H1 (cell line): ENCODE measurements around the gene APBA3. TPM values are rescaled to one million over a fixed set of nuclear protein-coding genes. Genes with fewer than 3 reads are reported as not detected.

Source experiments
- CTCF ChIA-PET: fragments of 300-600 bp; sonication (Branson Sonifier 250); formaldehyde crosslinking; loops from one replicate; lab custom pipeline; 2021; ENCODE audit not compliant: partially characterized antibody; lab: Charles Lee
- POLR2A ChIA-PET: fragments of 300-600 bp; sonication (Branson Sonifier 250); formaldehyde crosslinking; loops from one replicate; lab custom pipeline; 2021; ENCODE audit warnings: inconsistent platforms; ENCODE audit not compliant: partially characterized antibody; lab: Charles Lee
- DNase-seq, 2 experiments: peaks; one replicate each; pipeline versions ENCODE4 v3.0.0 to v3.0.0-alpha.2; 2010 to 2022; ENCODE audit warnings: low spot score in 2 of 2, low read depth in 1 of 2, mixed read lengths in 1 of 2
- FAIRE-seq: peaks from 2 replicates; lab custom pipeline; 2011; peaks lifted over from hg19 to GRCh38; lab: Jason Lieb, UNC
- H2AFZ ChIP-seq: 2 replicates; pipeline ENCODE4 v1.8.1; 2012; ENCODE audit warnings: low read length, inconsistent platforms
- H2AK5ac ChIP-seq: 2 replicates; pipeline ENCODE4 v1.6.1; 2013; ENCODE audit warnings: low read depth, low read length
- H2BK120ac ChIP-seq: replicated peaks from 2 replicates; pipeline ENCODE3; 2013; ENCODE audit warnings: low read depth, low read length, inconsistent platforms
- H2BK12ac ChIP-seq: 2 replicates; pipeline ENCODE4 v1.6.1; 2013; ENCODE audit warnings: low read depth, low read length
- H2BK15ac ChIP-seq: 2 replicates; pipeline ENCODE4 v1.6.1; 2013; ENCODE audit warnings: low read length
- H2BK20ac ChIP-seq: 2 replicates; pipeline ENCODE4 v1.6.1; 2013; ENCODE audit warnings: low read length
- H2BK5ac ChIP-seq: 2 replicates; pipeline ENCODE4 v1.6.1; 2013; ENCODE audit warnings: low read depth, low read length
- H3K14ac ChIP-seq: 2 replicates; pipeline ENCODE4 v1.6.1; 2013; ENCODE audit warnings: inconsistent platforms; ENCODE audit not compliant: insufficient read length
- H3K18ac ChIP-seq: 2 replicates; pipeline ENCODE4 v1.6.1; 2013; ENCODE audit warnings: low read length; ENCODE audit errors: extremely low read depth
- H3K23ac ChIP-seq: 2 replicates; pipeline ENCODE4 v1.6.1; 2013; ENCODE audit warnings: inconsistent platforms; ENCODE audit not compliant: insufficient read length
- H3K23me2 ChIP-seq: 2 replicates; pipeline ENCODE4 v1.6.1; 2013; ENCODE audit warnings: low read depth, low read length
- H3K27ac ChIP-seq: 2 replicates; pipeline ENCODE4 v1.6.1; 2011; ENCODE audit warnings: low read depth, low read length, inconsistent platforms
- H3K27me3 ChIP-seq, 4 experiments: replicated peaks in 1 of 4; 1 replicate in 1 of 4; 2 replicates in 3 of 4; pipeline versions ENCODE4 v1.6.1 to v1.8.1; 2011 to 2013; ENCODE audit warnings: low read length in 3 of 4, mild to moderate bottlenecking in 3 of 4, inconsistent platforms in 2 of 4, mixed read lengths in 2 of 4, moderate library complexity in 1 of 4; ENCODE audit not compliant: control insufficient read depth in 3 of 4, insufficient read depth in 3 of 4; ENCODE audit errors: extremely low read depth in 1 of 4
- H3K36me3 ChIP-seq, 4 experiments: 2 replicates each; pipeline versions ENCODE4 v1.6.1 to v1.8.1; 2011 to 2013; ENCODE audit warnings: mild to moderate bottlenecking in 4 of 4, low read length in 3 of 4, moderate library complexity in 2 of 4, control low read depth in 1 of 4, inconsistent platforms in 1 of 4; ENCODE audit not compliant: insufficient read depth in 4 of 4, control insufficient read depth in 2 of 4
- H3K4ac ChIP-seq: replicated peaks from 2 replicates; pipeline ENCODE3; 2013; ENCODE audit warnings: low read length, low read depth, mixed read lengths, inconsistent platforms; ENCODE audit not compliant: insufficient read length
- H3K4me1 ChIP-seq, 4 experiments: replicated peaks in 1 of 4; 1 replicate in 1 of 4; 2 replicates in 3 of 4; pipeline versions ENCODE4 v1.6.1 to v1.8.1; 2011 to 2013; ENCODE audit warnings: low read length in 3 of 4, inconsistent platforms in 2 of 4, mixed read lengths in 1 of 4; ENCODE audit not compliant: insufficient read depth in 4 of 4, control insufficient read depth in 3 of 4
- H3K4me2 ChIP-seq, 2 experiments: 2 replicates each; pipeline versions ENCODE4 v1.6.1 to v1.8.1; 2011 to 2013; ENCODE audit warnings: low read depth in 2 of 2, low read length in 2 of 2, control low read depth in 1 of 2, inconsistent platforms in 1 of 2, mild to moderate bottlenecking in 1 of 2; ENCODE audit not compliant: insufficient read depth in 1 of 2
- H3K4me3 ChIP-seq, 4 experiments: fragments of 200-600, 300-600 bp in 1 of 4; sonication (generic), shearing (Covaris generic), sonication (Bioruptor Twin) in 1 of 4; 2 replicates each; pipeline versions ENCODE4 v1.5.1 to v1.8.1; 2011 to 2016; ENCODE audit warnings: low read length in 4 of 4, low read depth in 3 of 4, control low read depth in 2 of 4, inconsistent platforms in 2 of 4, mild to moderate bottlenecking in 2 of 4, mixed read lengths in 1 of 4, moderate library complexity in 1 of 4; ENCODE audit not compliant: insufficient read depth in 2 of 4; ENCODE audit errors: extremely low read depth in 1 of 4
- H3K56ac ChIP-seq: replicated peaks from 2 replicates; pipeline ENCODE3; 2013; ENCODE audit warnings: low read depth, mild to moderate bottlenecking, mixed read lengths, low read length, inconsistent platforms; ENCODE audit not compliant: insufficient read length
- H3K79me1 ChIP-seq: 2 replicates; pipeline ENCODE4 v1.6.1; 2013; ENCODE audit warnings: low read depth, low read length, control low read depth
- H3K79me2 ChIP-seq, 2 experiments: 2 replicates each; pipeline versions ENCODE4 v1.6.1 to v1.8.1; 2012 to 2013; ENCODE audit warnings: low read length in 2 of 2, mild to moderate bottlenecking in 2 of 2, inconsistent platforms in 1 of 2; ENCODE audit not compliant: insufficient read depth in 2 of 2, control insufficient read depth in 1 of 2
- H3K9ac ChIP-seq, 4 experiments: replicated peaks in 1 of 4; 1 replicate in 1 of 4; 2 replicates in 3 of 4; pipeline versions ENCODE4 v1.6.1 to v1.8.1; 2011 to 2013; ENCODE audit warnings: low read depth in 3 of 4, low read length in 3 of 4, control low read depth in 2 of 4, mild to moderate bottlenecking in 2 of 4, moderate library complexity in 2 of 4, inconsistent platforms in 1 of 4; ENCODE audit errors: extremely low read depth in 1 of 4
- H3K9me3 ChIP-seq, 2 experiments: 2 replicates each; pipeline versions ENCODE4 v1.6.1 to v1.8.1; 2012 to 2013; ENCODE audit warnings: mild to moderate bottlenecking in 2 of 2, moderate library complexity in 2 of 2, control low read depth in 1 of 2, inconsistent platforms in 1 of 2, low read depth in 1 of 2, low read length in 1 of 2, mixed read lengths in 1 of 2; ENCODE audit not compliant: insufficient read depth in 2 of 2
- H4K20me1 ChIP-seq, 2 experiments: replicated peaks in 1 of 2; 2 replicates each; pipeline versions ENCODE3 to v1.8.1; 2011 to 2013; ENCODE audit warnings: inconsistent platforms in 2 of 2, low read length in 2 of 2, mild to moderate bottlenecking in 1 of 2; ENCODE audit not compliant: insufficient read depth in 2 of 2, control insufficient read depth in 1 of 2
- H4K5ac ChIP-seq: 2 replicates; pipeline ENCODE4 v1.6.1; 2013; ENCODE audit warnings: low read length, low read depth, mixed read lengths, inconsistent platforms; ENCODE audit not compliant: insufficient read length
- H4K8ac ChIP-seq: 2 replicates; pipeline ENCODE4 v1.8.0; 2013; ENCODE audit warnings: mild to moderate bottlenecking, moderate library complexity, low read length, inconsistent platforms; ENCODE audit not compliant: insufficient read depth; ENCODE audit errors: extremely low read depth
- H4K91ac ChIP-seq: replicated peaks from 2 replicates; pipeline ENCODE3; 2013; ENCODE audit warnings: low read length, mixed read lengths, inconsistent platforms; ENCODE audit not compliant: insufficient read length
- CHD2 ChIP-seq: IDR thresholded peaks from 2 replicates; pipeline ENCODE4 v1.6.1; 2012; ENCODE audit warnings: low read length, improper control_type of control experiment
- EP300 ChIP-seq, 2 experiments: IDR thresholded peaks; 1 replicate in 1 of 2; 2 replicates in 1 of 2; pipeline ENCODE4 v1.6.1; 2011 to 2012; ENCODE audit warnings: low read depth in 2 of 2, low read length in 2 of 2, mild to moderate bottlenecking in 2 of 2, borderline replicate concordance in 1 of 2, inconsistent platforms in 1 of 2, moderate library complexity in 1 of 2
- PHF8 ChIP-seq: fragments of 200-600 bp; sonication (generic); conservative IDR thresholded peaks from 2 replicates; pipeline ENCODE4 v1.7.1; 2012; ENCODE audit warnings: low read depth, mild to moderate bottlenecking, inconsistent platforms, low read length, moderate library complexity
- POLR2AphosphoS5 ChIP-seq: IDR thresholded peaks from 2 replicates; pipeline ENCODE4 v1.6.1; 2011; ENCODE audit warnings: low read depth, low read length
- RFX5 ChIP-seq: IDR thresholded peaks from 2 replicates; pipeline ENCODE4 v1.6.1; 2011; ENCODE audit warnings: low read depth, low read length, improper control_type of control experiment, borderline replicate concordance
- RNF2 ChIP-seq: fragments of 200-900, 300-1000 bp; sonication (generic); IDR thresholded peaks from 2 replicates; pipeline ENCODE4 v1.7.1; 2016; ENCODE audit warnings: borderline replicate concordance, low read depth, mild to moderate bottlenecking, antibody characterized with exemption, low read length; ENCODE audit not compliant: poor library complexity, severe bottlenecking; ENCODE audit errors: missing control alignments
- SIN3A ChIP-seq, 2 experiments: IDR thresholded peaks in 1 of 2; conservative IDR thresholded peaks in 1 of 2; 2 replicates each; pipeline ENCODE4 v1.6.1; 2011 to 2012; ENCODE audit warnings: low read length in 2 of 2, improper control_type of control experiment in 1 of 2, low read depth in 1 of 2, mild to moderate bottlenecking in 1 of 2
- SP1 ChIP-seq: IDR thresholded peaks from 2 replicates; pipeline ENCODE4 v1.6.1; 2011; ENCODE audit warnings: low read depth, low read length
- SP4 ChIP-seq: IDR thresholded peaks from 2 replicates; pipeline ENCODE4 v1.6.1; 2012; ENCODE audit warnings: low read length, inconsistent platforms
- TAF7 ChIP-seq: optimal IDR thresholded peaks from 2 replicates; pipeline ENCODE3; 2011; ENCODE audit warnings: low read depth, mild to moderate bottlenecking, inconsistent platforms, low read length, moderate library complexity, borderline replicate concordance
- TBP ChIP-seq: IDR thresholded peaks from 2 replicates; pipeline ENCODE4 v1.6.1; 2011; ENCODE audit warnings: low read depth, low read length, improper control_type of control experiment
- TCF12 ChIP-seq: IDR thresholded peaks from 2 replicates; pipeline ENCODE4 v1.6.1; 2011; ENCODE audit warnings: low read depth, mild to moderate bottlenecking, low read length
- USF2 ChIP-seq: IDR thresholded peaks from 2 replicates; pipeline ENCODE4 v1.6.1; 2011; ENCODE audit warnings: low read length, improper control_type of control experiment
- WGBS, 2 experiments: shearing (Covaris generic) in 1 of 2; methylation state at CpG; one replicate each; pipeline versions ENCODE4 v1.1.6 to v1.1.7; 2013 to 2015; ENCODE audit warnings: low lambda C conversion rate in 2 of 2, mixed read lengths in 2 of 2, inconsistent platforms in 1 of 2, low coverage in 1 of 2, missing lambda C conversion rate in 1 of 2; ENCODE audit not compliant: insufficient replicate concordance in 2 of 2, insufficient coverage in 1 of 2, insufficient read length in 1 of 2; ENCODE audit errors: extremely low coverage in 1 of 2, missing lambda C conversion rate in 1 of 2; 5-methylcytosine and 5-hydroxymethylcytosine counted together
- polyA plus RNA-seq, 7 experiments: library from polyadenylated mRNA; depleted of rRNA in 3 of 7; stranded (reverse) in 5 of 7; unstranded in 2 of 7; fragments of >200 nt in 5 of 7; fragments of 200-250 nt in 2 of 7; gene quantifications; 1 replicate in 5 of 7; 2 replicates in 1 of 7; 4 replicates in 1 of 7; pipeline versions ENCODE4 v1.2.1 to v1.2.3, GENCODE V29; 2011 to 2013; ENCODE audit warnings: missing spikeins in 2 of 7, mixed read lengths in 2 of 7
- total RNA-seq: library from RNA; stranded (reverse); fragmentation: NEBNext Ultra II Directional; extraction: Animal tissue kit (Norgen Biotek cat#: 25700); gene quantifications from 2 replicates; pipeline ENCODE4 v1.2.1, GENCODE V29; 2021

APBA3 gene
- total and polyA plus RNA-seq, 2 of the 8 experiments (the other 6 are each of a cell fraction or from before 2014, with no cell fraction given): 21.4 to 36.9 TPM

- Histone ChIP-seq H3K27ac (no peak overlapping the region), H4K5ac (no peak overlapping the region), H3K56ac (no peak overlapping the region), H3K27me3 (no peaks in the 10 kb centered on the region), H2BK12ac (no peak overlapping the region), H4K8ac (no peak overlapping the region), H3K18ac (no peak overlapping the region), H3K36me3 (peaks cover 0 to 8% (median 3%) of the 10 kb centered on the region in 4 experiments; a peak in 6 of 8 replicates), H3K4ac (no peak overlapping the region), H3K4me2 (no peak overlapping the region), H3K23me2 (no peaks in the 10 kb centered on the region; the same call in 1 of the 2 replicates), H2BK15ac (no peak overlapping the region), H3K9me3 (no peaks in the 10 kb centered on the region), H3K14ac (no peak overlapping the region), H3K4me3 (no peak overlapping the region), H2BK20ac (no peak overlapping the region), H2AK5ac (no peak overlapping the region), H3K9ac (no peak overlapping the region), H2BK5ac (no peak overlapping the region), H3K79me1 (0 out of 2 replicates have a peak, but pooled peaks cover 3% of the 10 kb centered on the region), H3K23ac (no peak overlapping the region), H3K4me1 (peaks cover 0 to 5% (median 2%) of the 10 kb centered on the region in 4 experiments; a peak in 2 of 7 replicates), H4K20me1 (peaks cover 0 to 11% of the 10 kb centered on the region in 2 experiments), H3K79me2 (peaks cover 0 to 2% of the 10 kb centered on the region in 2 experiments; a peak in 1 of 4 replicates), H2AFZ (no peak overlapping the region), H2BK120ac (no peak overlapping the region), H4K91ac (no peak overlapping the region)
- ChIA-PET CTCF (no interaction called here), POLR2A (interaction anchor here (1.3 kb wide), 1 partner anchor 16 kb away, joined by 4 read pairs; no protein-coding TSS in a partner anchor)
- no peak for TF ChIP-seq TCF12
- no peak for TF ChIP-seq RNF2
- no peak for TF ChIP-seq TAF7
- no peak for TF ChIP-seq POLR2AphosphoS5
- no peak for TF ChIP-seq RFX5
- no peak for TF ChIP-seq TBP
- TF ChIP-seq USF2: no peak
- TF ChIP-seq SIN3A (conservative IDR thresholded peaks at IDR 0.05 in 1 of 2, IDR thresholded peaks at IDR 0.05 in 1 of 2; ENCODE audit: low read depth in 1 of 2, low read length in 2 of 2): no peak
- no peak for TF ChIP-seq SP1
- no peak for TF ChIP-seq PHF8
- TF ChIP-seq CHD2: no peak
- no peak for TF ChIP-seq SP4
- TF ChIP-seq EP300 (IDR thresholded peaks at IDR 0.05; ENCODE audit: borderline replicate concordance in 1 of 2, low read depth in 2 of 2, low read length in 2 of 2): no peak
- DNase-seq: no peak
- FAIRE-seq: no peak
- 95% methylated on average over 22 of the region's 23 CpGs; no CpG with 5 or more reads in 1 of the 2 experiments for WGBS, 2 experiments
These were observed 5.6 kb upstream of the APBA3 start for GRCh38 chr19:3767050-3767449.
